HuH-7.5 (cell line): ENCODE results near the gene CLEC16A.

Experiments
- DNase-seq: peaks from one replicate; pipeline ENCODE4 v3.0.0; 2011; ENCODE audit warnings: low spot score

The CLEC16A gene

DNA sequence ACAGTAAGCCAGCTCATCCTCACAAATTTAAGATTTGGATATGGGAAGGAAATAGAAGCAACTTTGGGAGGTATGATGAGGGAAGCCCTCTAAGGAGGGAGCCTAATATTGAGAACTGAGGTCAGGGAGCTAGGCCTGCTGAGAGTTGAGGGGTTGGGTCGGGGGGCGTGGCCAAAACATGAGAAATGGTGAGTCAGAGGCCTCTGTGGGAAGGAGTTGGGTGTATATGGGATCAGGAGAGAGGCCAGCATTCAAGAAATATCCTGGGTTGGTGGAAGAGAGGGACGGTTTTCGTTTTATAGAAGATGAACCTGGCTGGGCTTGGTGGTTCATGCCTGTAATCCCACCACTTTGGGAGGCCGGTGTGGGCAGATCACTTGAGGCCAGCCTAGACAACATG lies 48.4 kb downstream of the CLEC16A start:
- no peak for DNase-seq

DNA sequence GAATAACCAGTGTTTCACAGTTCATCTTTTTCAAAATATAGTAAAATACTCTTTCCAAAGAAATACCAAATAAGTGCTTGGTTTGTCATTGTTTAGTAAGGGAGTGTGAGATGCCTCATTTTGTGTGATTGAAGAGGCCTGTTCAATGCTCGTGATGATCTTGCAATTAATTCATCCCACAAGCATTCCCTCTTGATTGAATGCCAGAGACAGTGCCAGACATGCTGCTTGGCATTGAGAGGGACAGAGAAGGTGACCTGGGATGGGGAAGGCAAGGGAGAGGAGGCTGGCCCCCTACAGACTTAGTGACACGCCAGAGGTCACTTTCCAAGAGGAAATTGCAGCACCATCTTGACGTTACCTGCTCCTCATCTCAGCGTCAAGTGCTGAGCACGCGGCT lies 49.3 kb downstream of the CLEC16A start:
- no peak for DNase-seq

DNA sequence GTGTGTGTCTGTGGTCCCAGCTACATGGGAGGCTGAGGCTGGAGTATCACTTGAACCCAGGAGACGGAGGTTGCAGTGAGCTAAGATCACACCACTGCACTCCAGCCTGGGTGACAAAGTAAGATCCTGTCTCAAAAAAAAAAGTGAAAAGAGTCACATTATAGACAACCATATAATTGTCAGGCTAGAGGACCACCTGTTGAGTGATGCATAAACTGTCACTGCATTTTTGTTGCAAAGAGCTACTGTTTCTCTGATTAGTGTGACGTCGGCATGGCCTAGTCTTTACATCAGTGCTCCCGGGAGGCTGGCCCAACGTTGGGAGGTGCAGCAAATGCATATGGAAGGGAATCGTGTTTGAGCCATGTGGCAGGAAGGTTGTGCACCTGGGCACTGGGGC lies 50.2 kb downstream of the CLEC16A start:
- DNase-seq: no peak

DNA sequence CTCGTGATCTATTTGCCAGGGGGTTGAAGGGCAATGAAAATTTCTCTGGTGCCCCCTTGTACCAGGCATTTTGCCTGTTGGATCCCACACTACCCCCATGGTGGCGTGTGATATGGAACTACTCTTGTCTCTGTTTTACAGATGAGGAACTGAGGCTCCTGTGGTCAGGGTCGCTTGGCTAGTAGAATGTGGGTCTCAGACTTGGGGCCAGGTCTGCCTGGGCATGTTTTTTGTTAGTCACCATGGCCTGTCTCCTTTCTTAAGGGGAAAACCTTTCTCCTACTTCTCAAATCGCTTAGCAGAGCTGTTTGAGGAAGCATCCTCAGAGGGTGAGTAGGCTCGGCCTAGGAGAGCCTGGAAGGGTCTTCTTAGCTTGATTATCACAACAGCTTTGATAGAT lies 51.2 kb downstream of the CLEC16A start:
- DNase-seq: no peak

DNA sequence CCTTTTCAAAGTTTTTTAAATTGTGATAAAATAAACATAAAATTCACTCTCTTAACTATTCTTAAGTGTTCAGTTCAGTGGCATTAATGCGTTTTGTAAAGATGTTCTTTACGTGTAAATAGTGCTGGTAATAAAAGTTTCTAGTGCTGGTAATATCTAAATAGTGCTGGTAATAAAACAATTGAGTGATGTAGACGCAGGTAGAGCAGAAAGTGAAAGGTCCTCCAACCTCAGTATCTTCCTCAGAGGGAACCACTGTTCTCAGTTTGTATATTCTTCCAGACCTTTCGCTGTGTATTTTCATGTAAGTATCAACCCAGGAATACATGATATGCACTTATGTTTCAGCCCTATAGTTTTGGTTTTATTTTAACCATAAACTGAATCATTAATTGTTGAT lies 53.1 kb downstream of the CLEC16A start:
- DNase-seq: no peak

DNA sequence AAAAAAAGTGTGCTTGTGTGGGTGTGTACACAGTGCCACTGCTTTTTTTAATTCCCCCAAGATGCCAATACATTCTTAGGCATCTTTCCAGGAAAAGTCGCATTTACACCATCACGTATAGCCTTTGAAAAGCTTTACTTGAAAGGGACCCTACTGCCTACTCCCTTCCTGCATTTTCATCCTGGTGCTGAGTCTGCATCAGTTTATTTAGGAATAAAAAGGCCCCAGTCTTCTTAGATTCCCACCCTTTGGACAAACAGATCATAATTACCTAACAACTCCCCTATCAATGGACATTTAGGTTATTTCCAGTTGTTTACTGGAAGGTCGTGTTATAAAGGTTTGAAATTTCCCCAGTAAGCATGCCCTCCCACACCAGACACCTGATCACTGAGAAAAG lies 54.9 kb downstream of the CLEC16A start:
- no peak for DNase-seq

DNA sequence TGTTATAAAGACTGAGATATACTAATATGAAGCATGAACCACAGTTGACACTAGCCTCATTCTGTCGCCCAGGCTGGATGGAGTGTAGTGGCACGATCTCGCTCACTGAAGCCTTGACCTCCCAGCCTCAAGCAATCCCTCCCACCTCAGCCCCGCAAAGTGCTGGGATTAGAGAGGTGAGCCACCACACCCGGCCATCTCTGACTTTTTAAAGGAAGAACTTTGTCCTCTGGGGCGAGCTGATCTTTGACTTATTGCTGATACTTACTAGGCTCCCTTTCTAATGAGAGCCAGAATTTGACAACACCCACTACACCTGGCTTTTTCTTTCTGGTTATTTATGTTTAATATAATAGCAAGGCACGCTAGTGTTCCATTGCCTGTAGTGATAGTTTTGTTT lies 57.2 kb downstream of the CLEC16A start:
- DNase-seq: no peak

DNA sequence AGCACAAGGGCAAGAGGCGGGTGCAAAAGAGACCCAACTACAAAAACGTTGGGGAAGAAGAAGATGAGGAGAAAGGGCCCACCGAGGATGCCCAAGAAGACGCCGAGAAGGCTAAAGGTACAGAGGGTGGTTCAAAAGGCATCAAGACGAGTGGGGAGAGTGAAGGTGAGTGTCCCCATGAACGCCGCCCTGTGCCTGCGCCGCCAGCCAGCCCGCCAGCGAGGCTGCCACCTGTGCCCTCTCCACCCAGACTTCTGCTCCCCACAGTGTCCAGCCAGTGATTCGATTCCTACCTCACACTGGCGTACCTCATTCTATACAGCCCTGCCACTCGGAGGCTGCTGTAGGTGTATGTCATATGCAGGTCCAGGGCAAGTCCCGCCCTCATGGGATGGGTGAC lies 58.8 kb downstream of the CLEC16A start:
- DNase-seq: no peak

DNA sequence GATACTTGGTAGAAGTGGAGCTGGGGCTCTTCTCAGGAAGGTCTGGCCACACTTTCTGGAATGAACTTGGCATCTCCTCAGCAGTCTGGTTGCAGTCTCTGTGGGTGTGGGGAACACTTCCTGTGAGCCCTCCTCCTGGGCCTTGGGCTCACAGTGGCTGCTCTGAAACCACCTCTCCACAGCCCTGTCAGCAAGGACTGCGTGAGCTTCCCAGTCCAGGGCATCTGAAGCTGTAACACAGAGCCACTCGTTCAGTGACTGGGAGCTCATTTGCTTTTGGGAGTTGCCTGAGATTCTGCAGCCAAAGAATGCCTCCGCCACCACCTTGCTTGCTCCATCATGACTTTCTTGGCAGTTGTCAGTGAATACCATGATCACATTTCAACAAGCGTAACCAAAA lies 60.0 kb downstream of the CLEC16A start:
- DNase-seq: no peak

DNA sequence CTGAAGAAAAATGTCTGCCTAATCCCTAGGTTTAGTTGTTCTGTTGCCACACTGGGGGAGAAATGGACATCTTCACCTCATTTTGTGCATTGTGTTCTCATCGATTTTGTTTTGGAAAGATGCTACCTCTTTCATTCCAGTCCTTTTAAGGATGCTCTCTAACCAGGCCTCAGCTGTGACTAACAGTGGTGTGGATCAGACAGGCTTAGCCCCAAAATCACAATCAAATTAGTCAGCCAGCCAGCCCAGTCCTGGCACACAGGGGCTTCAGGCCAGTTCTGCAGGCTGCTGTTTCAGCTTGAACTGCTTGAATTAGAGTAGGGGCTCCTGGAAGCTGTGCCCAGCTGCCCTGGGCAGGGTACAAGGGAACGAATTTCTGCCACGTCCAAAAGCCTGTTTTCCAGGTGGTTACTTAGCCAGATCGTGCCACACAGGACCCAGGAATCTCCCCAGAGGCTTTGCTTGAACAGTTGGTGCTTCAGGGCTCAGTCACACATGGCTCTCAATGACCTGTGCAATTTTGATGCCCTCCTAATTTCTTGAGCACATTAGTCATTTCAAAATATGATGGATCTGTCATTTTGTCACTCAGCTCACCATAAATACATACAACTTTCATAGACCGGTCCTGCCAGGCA lies 60.7 kb downstream of the CLEC16A start:
- no peak for DNase-seq

DNA sequence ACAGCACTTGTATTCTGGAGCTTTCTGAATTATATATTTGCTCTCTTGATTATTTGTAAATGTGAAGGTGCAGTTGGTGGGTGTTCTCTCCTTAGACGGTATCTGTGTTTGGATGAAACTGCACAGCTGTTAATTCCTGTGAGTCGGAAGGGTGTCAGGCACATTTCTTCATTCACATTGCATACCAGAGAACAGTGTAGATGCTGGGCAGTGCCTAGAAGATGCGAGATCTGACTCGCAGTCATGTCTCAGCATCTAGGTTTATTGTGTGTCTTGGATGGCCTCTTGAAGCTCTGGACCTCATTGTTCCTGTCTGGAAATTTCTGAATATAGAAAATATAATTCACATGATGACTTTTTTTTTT lies 61.2 kb downstream of the CLEC16A start:
- DNase-seq: no peak

DNA sequence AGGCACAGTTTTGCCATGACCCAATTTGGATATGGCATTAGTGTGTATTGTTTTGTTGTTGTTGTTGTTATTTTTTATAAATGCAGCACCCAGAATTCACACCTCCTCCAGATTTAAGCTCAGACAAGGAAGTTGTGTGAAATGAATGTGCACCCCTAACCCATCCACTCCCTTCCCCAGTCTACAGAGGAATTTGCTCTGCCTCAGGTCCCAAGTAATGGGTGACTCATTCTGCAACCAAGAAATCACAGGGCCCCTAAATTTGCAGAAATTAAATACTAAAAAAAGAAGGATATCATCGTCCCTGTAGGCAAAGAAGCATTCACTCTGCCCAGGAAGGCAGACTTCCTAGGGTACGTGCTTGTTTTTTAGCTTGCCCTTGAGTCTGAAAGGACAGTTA lies 62.3 kb downstream of the CLEC16A start:
- no peak for DNase-seq

DNA sequence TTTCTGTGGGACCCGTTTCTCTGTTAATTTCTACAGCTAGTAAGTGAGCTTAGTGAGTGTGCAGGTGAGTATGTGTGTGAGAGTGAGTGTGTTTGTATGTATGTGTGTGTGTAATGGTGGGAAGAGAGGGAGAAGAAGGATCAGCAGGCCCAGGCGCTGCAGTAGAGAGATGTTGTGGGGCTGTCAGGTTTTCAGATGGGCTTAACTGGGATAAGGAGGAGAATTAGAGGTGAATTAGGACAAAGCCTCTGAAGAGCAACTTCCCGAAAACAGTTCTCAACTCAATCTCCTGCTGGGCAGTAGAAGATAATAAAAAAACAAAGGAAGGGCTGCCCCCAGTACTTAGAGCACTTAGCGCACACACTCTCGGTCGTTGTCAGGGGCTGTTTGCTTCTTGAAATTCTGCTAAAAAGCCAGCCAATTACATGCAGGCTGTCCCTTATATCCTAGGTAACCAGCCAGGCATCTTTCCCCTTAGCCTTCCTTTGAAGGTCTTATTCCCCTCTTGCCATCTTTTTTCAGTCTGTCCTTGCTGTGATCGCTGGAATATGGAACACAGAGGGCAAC lies 63.4 kb downstream of the CLEC16A start:
- no peak for DNase-seq

DNA sequence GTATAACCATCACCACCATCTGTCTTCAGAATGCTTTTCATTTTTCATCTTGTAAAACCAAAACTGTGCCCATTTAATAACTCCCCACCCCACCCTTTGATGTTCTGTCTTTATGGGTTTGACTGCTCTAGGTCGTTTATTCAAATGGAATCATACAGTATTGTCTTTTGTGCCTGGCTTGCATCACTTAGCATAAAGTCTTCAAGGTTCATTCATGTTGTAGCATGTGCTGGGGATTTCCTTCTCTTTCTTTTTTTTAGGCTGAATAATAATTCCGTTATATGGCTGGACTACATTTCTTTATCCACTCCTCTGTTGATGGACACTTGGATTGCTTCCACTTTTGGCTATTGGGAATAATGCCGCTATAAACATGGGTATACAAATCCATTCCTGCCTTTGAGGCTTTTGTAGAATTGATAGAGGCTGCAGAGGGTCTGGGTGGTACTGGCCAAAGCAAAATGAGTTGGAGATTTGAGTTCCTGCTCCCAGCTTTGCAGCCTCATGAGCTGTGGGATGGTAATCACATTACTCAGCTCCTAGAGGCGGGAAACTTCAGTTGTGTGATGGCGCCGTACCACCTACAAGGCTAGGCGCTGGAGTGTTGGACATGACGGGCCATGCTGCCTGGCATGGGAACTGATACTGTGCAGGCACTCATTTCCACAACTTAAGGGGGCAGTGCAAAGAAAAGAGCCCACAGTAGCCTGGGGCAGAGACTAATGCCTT lies 64.8 kb downstream of the CLEC16A start:
- no peak for DNase-seq

DNA sequence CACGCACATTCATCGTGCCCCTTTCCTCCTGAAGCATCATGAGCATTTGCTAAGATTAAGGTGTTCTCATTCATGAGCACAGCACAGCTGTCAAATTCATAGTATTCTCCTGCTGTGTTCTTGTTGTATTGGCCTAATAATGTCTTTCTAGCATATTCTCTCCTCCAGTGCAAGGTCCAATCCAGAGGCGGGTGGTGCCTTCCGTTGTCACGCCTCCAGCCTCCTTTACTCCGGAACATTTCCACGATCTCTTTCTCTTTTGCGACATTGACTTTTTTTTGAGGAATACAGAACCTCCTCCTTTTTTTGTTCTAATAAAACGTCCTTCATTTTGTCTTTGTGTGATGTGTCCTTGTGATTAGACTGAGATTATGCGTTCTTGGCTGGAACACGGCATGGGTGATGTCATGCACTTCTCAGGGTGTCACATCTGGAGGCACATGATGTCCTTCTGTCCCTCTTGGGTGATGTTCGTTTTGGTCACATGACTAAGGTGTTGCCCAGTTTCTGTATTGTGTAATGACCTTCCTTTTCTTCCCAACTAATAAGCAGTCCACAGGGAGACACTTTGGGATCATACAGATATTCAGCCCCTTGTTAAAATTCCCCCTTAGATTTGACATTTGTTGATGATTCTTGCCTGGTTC lies 66.3 kb downstream of the CLEC16A start:
- DNase-seq: no peak

DNA sequence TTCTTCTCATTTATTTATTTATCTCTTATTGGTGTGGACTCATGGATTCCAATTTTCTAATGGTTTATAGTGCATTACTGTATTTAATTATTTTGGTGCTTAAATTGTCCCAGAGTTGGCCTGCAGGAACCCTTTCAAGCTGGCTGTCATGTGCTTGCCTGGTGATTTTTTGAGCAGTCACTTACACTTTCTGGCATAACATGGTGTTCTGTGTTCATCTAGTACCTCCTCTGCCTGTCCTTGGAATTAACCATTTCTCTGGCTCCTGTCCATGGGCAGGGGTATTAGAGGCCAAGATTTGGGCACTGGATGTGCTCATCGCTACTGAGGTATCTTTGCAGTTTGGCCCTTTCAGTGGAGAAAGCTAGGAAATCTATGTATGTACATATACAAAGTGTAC lies 67.0 kb downstream of the CLEC16A start:
- DNase-seq: no peak

DNA sequence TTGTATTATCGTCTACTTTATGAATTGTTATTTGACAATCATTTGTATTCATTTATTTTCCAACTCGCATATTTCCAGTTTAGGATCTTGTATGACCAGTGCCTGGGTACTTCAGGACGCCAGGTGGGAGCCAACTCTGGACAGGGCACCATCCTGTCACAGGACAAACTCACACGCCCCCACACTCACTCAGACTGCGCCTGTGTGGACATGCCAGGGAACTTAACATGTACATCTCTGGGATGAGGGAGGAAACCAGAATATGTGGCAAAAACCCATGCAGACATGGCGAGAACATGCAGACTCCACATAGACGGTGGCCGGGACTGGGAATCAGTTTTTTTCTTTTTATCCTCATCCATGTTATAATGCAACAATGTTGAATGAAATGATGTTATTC lies 68.5 kb downstream of the CLEC16A start:
- DNase-seq: no peak

DNA sequence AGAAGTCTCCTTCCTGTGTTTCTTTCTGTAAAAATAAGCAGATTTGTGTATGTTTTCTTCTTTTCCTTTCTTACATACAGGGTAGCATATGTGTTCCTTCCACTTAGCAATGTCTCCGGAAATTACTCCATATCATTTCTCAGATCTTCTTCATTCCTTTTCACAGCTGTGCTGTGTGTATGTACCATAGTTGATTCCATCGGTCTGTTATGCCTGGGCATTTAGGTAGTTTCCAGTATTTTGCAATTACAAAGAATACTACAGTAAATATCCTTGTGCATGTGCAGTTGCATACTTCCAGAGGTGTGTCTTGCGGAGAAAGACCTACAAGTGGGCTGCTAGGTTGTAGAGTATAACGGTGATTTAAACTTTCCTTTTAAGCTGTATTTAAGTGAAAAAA lies 69.8 kb downstream of the CLEC16A start:
- DNase-seq: no peak

DNA sequence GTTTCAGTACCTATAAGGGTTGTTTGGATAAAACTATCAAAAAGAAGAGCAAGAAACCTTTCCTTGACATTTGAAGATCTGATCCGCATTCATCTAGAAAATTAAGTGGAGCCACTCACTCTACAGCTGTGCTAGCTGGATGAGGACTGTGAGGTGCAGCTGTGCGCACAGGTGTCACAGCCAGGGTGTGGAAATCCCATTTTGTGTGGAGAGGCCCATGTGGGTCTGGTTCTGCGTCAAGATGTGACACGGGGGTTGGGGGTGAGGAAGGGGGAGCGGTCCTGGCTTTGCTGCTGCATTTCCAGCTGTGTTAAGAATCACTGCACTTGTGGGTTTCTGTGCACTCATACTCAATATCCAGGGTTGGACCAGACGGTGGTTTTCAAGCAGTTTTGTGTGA lies 70.7 kb downstream of the CLEC16A start:
- DNase-seq: no peak

DNA sequence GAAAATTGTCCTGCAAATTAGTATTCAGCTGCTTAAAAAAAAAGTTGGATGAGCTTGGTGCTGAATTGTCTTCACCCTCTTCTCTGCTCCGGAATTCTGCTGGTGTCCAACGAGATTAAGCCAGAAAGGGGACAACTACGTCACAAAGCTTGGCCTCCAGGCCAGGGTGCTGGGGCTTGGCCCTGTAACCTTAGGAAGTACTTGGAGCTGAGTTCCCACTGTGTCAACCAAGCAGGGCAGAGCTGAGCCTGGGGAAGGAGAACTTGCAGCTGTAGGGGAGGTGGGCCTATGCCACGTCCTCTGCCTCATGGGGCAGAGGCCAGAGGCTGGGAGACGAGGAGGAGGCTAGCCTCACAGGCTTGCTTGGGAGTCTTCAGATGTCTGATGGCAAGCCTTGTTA lies 71.2 kb downstream of the CLEC16A start:
- no peak for DNase-seq

DNA sequence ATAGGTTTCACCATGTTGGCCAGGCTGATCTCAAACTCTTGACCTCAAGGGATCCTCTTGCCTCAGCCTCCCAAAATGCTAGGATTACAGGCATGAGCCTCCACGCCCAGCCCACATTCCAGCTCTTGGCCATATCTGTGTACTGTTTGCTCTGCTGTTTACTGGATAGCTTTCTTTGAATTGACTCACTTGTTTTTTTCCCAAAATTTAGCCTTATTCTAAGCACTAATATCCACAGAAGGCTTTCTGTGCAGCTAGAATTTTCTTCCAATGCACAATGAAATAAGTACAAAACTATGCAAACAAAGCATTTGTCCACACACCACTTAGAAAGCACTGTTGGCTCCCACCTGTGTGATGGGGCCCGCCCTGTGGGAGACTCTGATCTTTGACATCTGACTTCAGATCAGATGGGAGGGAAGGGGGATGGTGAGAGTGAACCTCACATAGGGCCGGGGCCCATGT lies 72.2 kb downstream of the CLEC16A start:
- peak; percentile 28 for DNase-seq

DNA sequence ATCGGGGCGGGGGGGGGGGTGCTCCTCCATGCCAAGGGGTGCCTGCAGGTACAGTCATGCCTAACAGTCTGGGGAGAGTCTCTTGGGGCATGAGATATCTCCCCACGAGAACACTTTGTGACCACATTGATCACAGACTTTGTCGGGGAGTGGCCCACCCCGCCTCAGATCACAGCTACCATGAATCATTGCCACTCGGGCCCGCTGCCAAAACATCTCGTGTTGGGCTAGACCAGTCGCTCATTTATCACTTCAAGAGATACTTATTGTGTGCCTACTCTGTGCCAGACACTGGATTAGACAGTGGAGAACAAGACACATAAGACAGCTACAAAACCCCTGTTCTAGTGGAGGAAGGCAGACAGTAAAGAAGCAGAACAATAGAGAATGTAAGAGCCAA lies 72.6 kb downstream of the CLEC16A start:
- no peak for DNase-seq

DNA sequence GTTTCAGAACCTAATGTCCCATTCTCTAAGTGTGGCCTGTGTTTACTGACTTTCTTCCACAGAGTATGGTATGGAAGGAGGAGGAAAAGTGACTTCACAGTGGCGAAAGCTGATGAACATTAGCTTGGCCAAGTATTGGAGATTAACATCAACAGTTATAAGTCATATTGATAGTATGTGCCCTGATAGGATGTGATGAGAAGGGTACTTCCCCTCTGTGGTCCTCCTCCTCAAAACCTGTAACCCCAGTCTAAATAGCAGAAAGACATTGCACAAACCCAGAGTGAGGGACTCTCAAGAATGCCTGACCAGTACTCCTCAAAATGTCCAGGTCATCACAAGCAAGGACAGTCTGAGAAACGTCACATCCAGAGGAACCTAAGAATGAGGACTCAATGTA lies 73.1 kb downstream of the CLEC16A start:
- no peak for DNase-seq
